HepG2 (cell line): Measurements from ENCODE around the gene TIRAP. TPM values are rescaled to one million over a fixed set of nuclear protein-coding genes. Genes with fewer than 3 reads are reported as not detected.

Source experiments
- ATAC-seq: fragments of 200-7000 bp; cut with Tn5 transposase; 3 replicates; pipeline ENCODE4 v1.9.1; 2020; ENCODE audit warnings: mild to moderate bottlenecking, moderate library complexity
- BruUV-seq: library from RNA; stranded (reverse); fragments of 400-500 nt; replicated peaks from 2 replicates; lab custom pipeline; 2021; lab: Mats Ljungman, UMichigan
- CTCF ChIA-PET: fragments of 300-600 bp; formaldehyde crosslinking; extraction: SDS; loops from one replicate; lab custom pipeline; 2021; ENCODE audit warnings: low total read pairs, inconsistent platforms, low intra/inter-chr PET ratio; lab: Yijun Ruan, JAX
- POLR2A ChIA-PET: fragments of 350-600 bp; sonication (Branson Sonifier 250); formaldehyde crosslinking; loops from one replicate; lab custom pipeline; 2020; ENCODE audit warnings: antibody characterized with exemption, inconsistent platforms; lab: Yijun Ruan, JAX
- DNase-seq: peaks from one replicate; pipeline ENCODE4 v3.0.0-alpha.2; 2015; ENCODE audit warnings: low spot score
- FAIRE-seq: peaks from 3 replicates; lab custom pipeline; 2011; peaks lifted over from hg19 to GRCh38; lab: Jason Lieb, UNC
- H2AFZ ChIP-seq: one replicate; pipeline ENCODE4 v1.6.1; 2011; ENCODE audit warnings: low read length, inconsistent platforms
- H3K27ac ChIP-seq: fragments of 300-600 bp; 3 replicates; pipeline ENCODE4 v1.8.0; 2011; ENCODE audit warnings: mixed run types, mild to moderate bottlenecking, mixed read lengths, low read length, inconsistent platforms; ENCODE audit not compliant: insufficient read depth; ENCODE audit errors: extremely low read length
- H3K27me3 ChIP-seq, 2 experiments: fragments of 200-600 bp in 1 of 2; 2 replicates in 1 of 2; 3 replicates in 1 of 2; pipeline versions ENCODE4 v1.6.0 to v1.8.0; 2011; ENCODE audit warnings: low read length in 2 of 2, mild to moderate bottlenecking in 2 of 2, moderate library complexity in 2 of 2, inconsistent platforms in 1 of 2; ENCODE audit not compliant: insufficient read depth in 2 of 2, control insufficient read depth in 1 of 2
- H3K36me3 ChIP-seq, 2 experiments: fragments of 200-600 bp in 1 of 2; replicated peaks in 1 of 2; 2 replicates in 1 of 2; 3 replicates in 1 of 2; pipeline versions ENCODE4 v1.5.1 to v1.8.0; 2011; ENCODE audit warnings: low read length in 2 of 2, inconsistent platforms in 1 of 2; ENCODE audit not compliant: insufficient read depth in 2 of 2, control insufficient read depth in 1 of 2
- H3K4me1 ChIP-seq: 2 replicates; pipeline ENCODE4 v1.5.1; 2012; ENCODE audit warnings: low read length, inconsistent platforms; ENCODE audit not compliant: insufficient read depth
- H3K4me2 ChIP-seq: 2 replicates; pipeline ENCODE4 v1.6.0; 2011; ENCODE audit warnings: low read depth, low read length, inconsistent platforms
- H3K4me3 ChIP-seq, 3 experiments: fragments of 200-600 bp in 1 of 3; sonication (generic), shearing (Covaris generic) in 1 of 3; replicated peaks in 1 of 3; 2 replicates each; pipeline ENCODE4 v1.5.1; 2011 to 2016; ENCODE audit warnings: low read length in 3 of 3, inconsistent platforms in 2 of 3, low read depth in 2 of 3, mild to moderate bottlenecking in 2 of 3, control low read depth in 1 of 3, mixed read lengths in 1 of 3; ENCODE audit not compliant: insufficient read depth in 1 of 3
- H3K79me2 ChIP-seq: one replicate; pipeline ENCODE4 v1.6.1; 2011; ENCODE audit warnings: low read length, inconsistent platforms; ENCODE audit not compliant: insufficient read depth
- H3K9ac ChIP-seq: 2 replicates; pipeline ENCODE4 v1.6.0; 2011; ENCODE audit warnings: mild to moderate bottlenecking, low read depth, low read length, inconsistent platforms; ENCODE audit not compliant: insufficient read depth
- H3K9me3 ChIP-seq: 2 replicates; pipeline ENCODE4 v1.5.1; 2012; ENCODE audit warnings: mild to moderate bottlenecking, low read length
- H4K20me1 ChIP-seq: 2 replicates; pipeline ENCODE4 v1.6.0; 2011; ENCODE audit warnings: inconsistent platforms, mild to moderate bottlenecking, low read length, moderate library complexity; ENCODE audit not compliant: insufficient read depth
- HCFC1 ChIP-seq: fragments of 150-350 bp; IDR thresholded peaks from 2 replicates; pipeline ENCODE4 v1.6.1; 2014; ENCODE audit warnings: low read depth, low read length
- NFKB2 ChIP-seq: sonication (generic); formaldehyde crosslinking; IDR thresholded peaks from 2 replicates; pipeline ENCODE4 v1.4.0; 2020; ENCODE audit warnings: missing genetic modification reagents, borderline replicate concordance
- TBX3 ChIP-seq: fragments of 450-650 bp; IDR thresholded peaks from 2 replicates; pipeline ENCODE4 v1.6.1; 2017; ENCODE audit warnings: antibody characterized with exemption, mild to moderate bottlenecking, inconsistent platforms, borderline replicate concordance
- TSC22D2 ChIP-seq: sonication (generic); formaldehyde crosslinking; IDR thresholded peaks from 2 replicates; pipeline ENCODE4 v1.5.1; 2020; ENCODE audit warnings: missing genetic modification reagents, mild to moderate bottlenecking, borderline replicate concordance
- ZFP36 ChIP-seq: fragments of 150-350 bp; IDR thresholded peaks from 2 replicates; pipeline ENCODE4 v1.6.1; 2018; ENCODE audit warnings: borderline replicate concordance, low read length, low read depth; ENCODE audit not compliant: partially characterized antibody
- ZNF550 ChIP-seq: sonication (generic); formaldehyde crosslinking; IDR thresholded peaks from 2 replicates; pipeline ENCODE4 v1.4.0; 2020; ENCODE audit warnings: mild to moderate bottlenecking, missing genetic modification reagents, borderline replicate concordance
- ZSCAN21 ChIP-seq: sonication (generic); formaldehyde crosslinking; IDR thresholded peaks from 2 replicates; pipeline ENCODE4 v1.8.0; 2022; ENCODE audit warnings: mild to moderate bottlenecking, missing genetic modification reagents, moderate library complexity, borderline replicate concordance
- WGBS: methylation state at CpG from one replicate; pipeline ENCODE4 v1.1.6; 2017; ENCODE audit warnings: low lambda C conversion rate; 5-methylcytosine and 5-hydroxymethylcytosine counted together
- in situ Hi-C: cut with HindIII; loops from 2 replicates; pipeline ENCODE4 v1.10.0; 2017; ENCODE audit warnings: low pct_unique_long_range_greater_than_20kb; ENCODE audit not compliant: extremely low pct_ligation_motif_present
- intact Hi-C: fragments of 100-400 bp; cut with micrococcal nuclease; formaldehyde crosslinking; loops from one replicate; pipeline ENCODE4 v1.10.0; 2022; ENCODE audit not compliant: unreplicated experiment
- polyA plus RNA-seq, 8 experiments: library from polyadenylated mRNA; depleted of rRNA in 3 of 8; stranded (reverse) in 7 of 8; unstranded in 1 of 8; fragments of >200 nt; fragmentation: Illumina TruSeq in 4 of 8; extraction: Trizol in 4 of 8; gene quantifications; 2 replicates each; pipeline versions ENCODE4 v1.2.1 to v1.2.3, GENCODE V29; 2011 to 2016; ENCODE audit warnings: low read depth in 4 of 8, missing spikeins in 1 of 8, mixed read lengths in 1 of 8; ENCODE audit not compliant: insufficient read depth in 1 of 8
- total RNA-seq, 5 experiments: library from RNA; depleted of rRNA; stranded (reverse); fragments of >200 nt; fragmentation: Illumina TruSeq; extraction: Trizol; gene quantifications; 2 replicates each; pipeline ENCODE4 v1.2.3, GENCODE V29; 2016; ENCODE audit warnings: low read depth in 1 of 5
- TF ChIP-seq, protein P1 (sequence below): IDR thresholded peaks from 2 replicates; pipeline ENCODE4 v1.6.1; 2016; ENCODE audit warnings: missing compliant biosample characterization, missing genetic modification reagents, borderline replicate concordance
- TF ChIP-seq, protein P2 (sequence below): IDR thresholded peaks from 2 replicates; pipeline ENCODE4 v1.6.1; 2016; ENCODE audit warnings: mild to moderate bottlenecking
- TF ChIP-seq, protein P3 (sequence below): sonication (generic); formaldehyde crosslinking; IDR thresholded peaks from 2 replicates; pipeline ENCODE4 v1.4.0; 2020; ENCODE audit warnings: missing genetic modification reagents, borderline replicate concordance
- TF ChIP-seq, protein P4 (sequence below): IDR thresholded peaks from 2 replicates; pipeline ENCODE4 v1.6.1; 2016; ENCODE audit warnings: low read depth
- TF ChIP-seq, protein P5 (sequence below): sonication (generic); formaldehyde crosslinking; IDR thresholded peaks from 2 replicates; pipeline ENCODE4 v1.9.0; 2021; ENCODE audit warnings: missing genetic modification reagents, borderline replicate concordance

The TIRAP gene
- total and polyA plus RNA-seq, 2 of the 13 experiments (the other 11 are each of a cell fraction or from before 2014, with no cell fraction given), result 5.4 to 5.7 TPM

DNA sequence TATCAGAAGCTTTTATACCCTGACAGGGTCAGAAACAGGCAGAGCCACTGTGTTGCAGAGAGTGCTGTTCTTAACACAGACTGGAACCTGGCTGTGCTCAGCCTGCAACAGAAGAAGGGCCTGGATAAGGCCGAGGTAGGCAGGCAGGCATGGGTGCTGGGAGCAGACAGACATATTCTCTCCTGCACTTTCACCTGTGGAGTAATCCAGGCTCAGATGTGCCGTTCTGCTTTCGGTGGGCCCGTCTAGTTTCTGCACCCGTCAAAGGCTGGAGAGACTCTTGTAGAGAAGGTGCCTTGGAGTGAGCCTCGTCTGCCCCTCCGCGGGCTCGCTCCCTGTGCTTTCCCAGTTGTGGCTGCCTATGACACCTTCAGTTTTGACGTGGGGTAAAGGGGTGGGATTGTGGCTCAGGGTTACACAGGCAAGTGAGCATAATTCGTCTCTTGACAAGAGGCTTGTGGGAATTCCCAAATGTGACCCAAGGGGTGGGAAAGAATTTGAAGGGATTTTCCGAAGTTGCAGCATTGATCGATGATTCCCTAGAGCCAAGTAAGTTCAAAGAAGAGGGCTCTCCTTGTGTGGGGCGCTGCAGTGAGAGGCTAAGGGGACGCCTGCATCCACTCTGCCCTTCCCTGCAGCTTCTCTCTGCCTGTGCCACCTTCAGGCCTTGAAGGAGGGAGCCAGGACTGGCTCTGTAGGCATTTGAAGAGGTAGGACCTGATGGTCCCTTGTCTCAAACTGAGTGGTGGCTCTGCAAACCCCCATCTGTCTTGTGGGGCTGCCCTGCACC lies 56.4 kb downstream of the TIRAP start:
- Histone ChIP-seq H3K4me2 (no peak overlapping the region), H4K20me1 (no peaks in the 10 kb centered on the region), H3K9me3 (no peaks in the 10 kb centered on the region), H2AFZ (no peak overlapping the region), H3K79me2 (no peaks in the 10 kb centered on the region), H3K4me1 (peaks cover 19% of the 10 kb centered on the region), H3K4me3 (no peak overlapping the region), H3K36me3 (peaks cover 12 to 26% of the 10 kb centered on the region in 2 experiments; a peak in 4 of 5 replicates), H3K9ac (no peak overlapping the region), H3K27me3 (no peaks in the 10 kb centered on the region), H3K27ac (no peak overlapping the region)
- in situ Hi-C loops, result no loop called here
- ChIA-PET POLR2A (no interaction called here), CTCF (no interaction called here)
- 94% methylated on average over 11 of the region's 15 CpGs for WGBS
- FAIRE-seq, result no peak
- BruUV-seq, result no TSS peak
- no peak for ATAC-seq
- intact Hi-C loops, result no loop called here
- no peak for DNase-seq
- no peak for TF ChIP-seq TSC22D2 (CRISPR knock-in tag)
- TF ChIP-seq ZNF550 (CRISPR knock-in tag), result no peak
- TF ChIP-seq, protein P1, sequence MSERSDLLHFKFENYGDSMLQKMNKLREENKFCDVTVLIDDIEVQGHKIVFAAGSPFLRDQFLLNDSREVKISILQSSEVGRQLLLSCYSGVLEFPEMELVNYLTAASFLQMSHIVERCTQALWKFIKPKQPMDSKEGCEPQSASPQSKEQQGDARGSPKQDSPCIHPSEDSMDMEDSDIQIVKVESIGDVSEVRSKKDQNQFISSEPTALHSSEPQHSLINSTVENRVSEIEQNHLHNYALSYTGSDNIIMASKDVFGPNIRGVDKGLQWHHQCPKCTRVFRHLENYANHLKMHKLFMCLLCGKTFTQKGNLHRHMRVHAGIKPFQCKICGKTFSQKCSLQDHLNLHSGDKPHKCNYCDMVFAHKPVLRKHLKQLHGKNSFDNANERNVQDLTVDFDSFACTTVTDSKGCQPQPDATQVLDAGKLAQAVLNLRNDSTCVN (CRISPR knock-in tag), result no peak
- TF ChIP-seq, protein P2, sequence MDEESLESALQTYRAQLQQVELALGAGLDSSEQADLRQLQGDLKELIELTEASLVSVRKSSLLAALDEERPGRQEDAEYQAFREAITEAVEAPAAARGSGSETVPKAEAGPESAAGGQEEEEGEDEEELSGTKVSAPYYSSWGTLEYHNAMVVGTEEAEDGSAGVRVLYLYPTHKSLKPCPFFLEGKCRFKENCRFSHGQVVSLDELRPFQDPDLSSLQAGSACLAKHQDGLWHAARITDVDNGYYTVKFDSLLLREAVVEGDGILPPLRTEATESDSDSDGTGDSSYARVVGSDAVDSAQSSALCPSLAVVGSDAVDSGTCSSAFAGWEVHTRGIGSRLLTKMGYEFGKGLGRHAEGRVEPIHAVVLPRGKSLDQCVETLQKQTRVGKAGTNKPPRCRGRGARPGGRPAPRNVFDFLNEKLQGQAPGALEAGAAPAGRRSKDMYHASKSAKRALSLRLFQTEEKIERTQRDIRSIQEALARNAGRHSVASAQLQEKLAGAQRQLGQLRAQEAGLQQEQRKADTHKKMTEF (CRISPR knock-in tag), result no peak
- TF ChIP-seq NFKB2 (CRISPR knock-in tag), result no peak
- TF ChIP-seq, protein P3, sequence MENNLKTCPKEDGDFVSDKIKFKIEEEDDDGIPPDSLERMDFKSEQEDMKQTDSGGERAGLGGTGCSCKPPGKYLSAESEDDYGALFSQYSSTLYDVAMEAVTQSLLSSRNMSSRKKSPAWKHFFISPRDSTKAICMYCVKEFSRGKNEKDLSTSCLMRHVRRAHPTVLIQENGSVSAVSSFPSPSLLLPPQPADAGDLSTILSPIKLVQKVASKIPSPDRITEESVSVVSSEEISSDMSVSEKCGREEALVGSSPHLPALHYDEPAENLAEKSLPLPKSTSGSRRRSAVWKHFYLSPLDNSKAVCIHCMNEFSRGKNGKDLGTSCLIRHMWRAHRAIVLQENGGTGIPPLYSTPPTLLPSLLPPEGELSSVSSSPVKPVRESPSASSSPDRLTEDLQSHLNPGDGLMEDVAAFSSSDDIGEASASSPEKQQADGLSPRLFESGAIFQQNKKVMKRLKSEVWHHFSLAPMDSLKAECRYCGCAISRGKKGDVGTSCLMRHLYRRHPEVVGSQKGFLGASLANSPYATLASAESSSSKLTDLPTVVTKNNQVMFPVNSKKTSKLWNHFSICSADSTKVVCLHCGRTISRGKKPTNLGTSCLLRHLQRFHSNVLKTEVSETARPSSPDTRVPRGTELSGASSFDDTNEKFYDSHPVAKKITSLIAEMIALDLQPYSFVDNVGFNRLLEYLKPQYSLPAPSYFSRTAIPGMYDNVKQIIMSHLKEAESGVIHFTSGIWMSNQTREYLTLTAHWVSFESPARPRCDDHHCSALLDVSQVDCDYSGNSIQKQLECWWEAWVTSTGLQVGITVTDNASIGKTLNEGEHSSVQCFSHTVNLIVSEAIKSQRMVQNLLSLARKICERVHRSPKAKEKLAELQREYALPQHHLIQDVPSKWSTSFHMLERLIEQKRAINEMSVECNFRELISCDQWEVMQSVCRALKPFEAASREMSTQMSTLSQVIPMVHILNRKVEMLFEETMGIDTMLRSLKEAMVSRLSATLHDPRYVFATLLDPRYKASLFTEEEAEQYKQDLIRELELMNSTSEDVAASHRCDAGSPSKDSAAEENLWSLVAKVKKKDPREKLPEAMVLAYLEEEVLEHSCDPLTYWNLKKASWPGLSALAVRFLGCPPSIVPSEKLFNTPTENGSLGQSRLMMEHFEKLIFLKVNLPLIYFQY (CRISPR knock-in tag), result no peak
- TF ChIP-seq ZFP36, result no peak
- TF ChIP-seq TBX3, result no peak
- TF ChIP-seq, protein P4, sequence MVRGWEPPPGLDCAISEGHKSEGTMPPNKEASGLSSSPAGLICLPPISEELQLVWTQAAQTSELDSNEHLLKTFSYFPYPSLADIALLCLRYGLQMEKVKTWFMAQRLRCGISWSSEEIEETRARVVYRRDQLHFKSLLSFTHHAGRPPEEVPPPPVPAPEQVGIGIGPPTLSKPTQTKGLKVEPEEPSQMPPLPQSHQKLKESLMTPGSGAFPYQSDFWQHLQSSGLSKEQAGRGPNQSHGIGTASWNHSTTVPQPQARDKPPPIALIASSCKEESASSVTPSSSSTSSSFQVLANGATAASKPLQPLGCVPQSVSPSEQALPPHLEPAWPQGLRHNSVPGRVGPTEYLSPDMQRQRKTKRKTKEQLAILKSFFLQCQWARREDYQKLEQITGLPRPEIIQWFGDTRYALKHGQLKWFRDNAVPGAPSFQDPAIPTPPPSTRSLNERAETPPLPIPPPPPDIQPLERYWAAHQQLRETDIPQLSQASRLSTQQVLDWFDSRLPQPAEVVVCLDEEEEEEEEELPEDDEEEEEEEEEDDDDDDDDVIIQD (CRISPR knock-in tag), result no peak
- no peak for TF ChIP-seq ZSCAN21 (CRISPR knock-in tag)
- no peak for TF ChIP-seq HCFC1
- TF ChIP-seq, protein P5, sequence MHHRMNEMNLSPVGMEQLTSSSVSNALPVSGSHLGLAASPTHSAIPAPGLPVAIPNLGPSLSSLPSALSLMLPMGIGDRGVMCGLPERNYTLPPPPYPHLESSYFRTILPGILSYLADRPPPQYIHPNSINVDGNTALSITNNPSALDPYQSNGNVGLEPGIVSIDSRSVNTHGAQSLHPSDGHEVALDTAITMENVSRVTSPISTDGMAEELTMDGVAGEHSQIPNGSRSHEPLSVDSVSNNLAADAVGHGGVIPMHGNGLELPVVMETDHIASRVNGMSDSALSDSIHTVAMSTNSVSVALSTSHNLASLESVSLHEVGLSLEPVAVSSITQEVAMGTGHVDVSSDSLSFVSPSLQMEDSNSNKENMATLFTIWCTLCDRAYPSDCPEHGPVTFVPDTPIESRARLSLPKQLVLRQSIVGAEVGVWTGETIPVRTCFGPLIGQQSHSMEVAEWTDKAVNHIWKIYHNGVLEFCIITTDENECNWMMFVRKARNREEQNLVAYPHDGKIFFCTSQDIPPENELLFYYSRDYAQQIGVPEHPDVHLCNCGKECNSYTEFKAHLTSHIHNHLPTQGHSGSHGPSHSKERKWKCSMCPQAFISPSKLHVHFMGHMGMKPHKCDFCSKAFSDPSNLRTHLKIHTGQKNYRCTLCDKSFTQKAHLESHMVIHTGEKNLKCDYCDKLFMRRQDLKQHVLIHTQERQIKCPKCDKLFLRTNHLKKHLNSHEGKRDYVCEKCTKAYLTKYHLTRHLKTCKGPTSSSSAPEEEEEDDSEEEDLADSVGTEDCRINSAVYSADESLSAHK (CRISPR knock-in tag), result no peak
